NCI-H2107 treated with DMSO at 0.1 percent for 48 hours (cell line): ENCODE measurements around the gene SOX6.
A peak's percentile ranks its signal among the peaks of the same experiment; 100 is the strongest.

Experiments
- DNase-seq: peaks from one replicate; lab custom pipeline; 2025; ENCODE audit not compliant: unreplicated experiment; lab: John Stamatoyannopoulos, UW

SOX6 gene

GRCh38 chr11:16278979-16279378 is 77.4 kb downstream of the SOX6 start:
- no peak for DNase-seq

- DNase-seq, result no peak
Observed at GRCh38 chr11:16278273-16278672, 78.1 kb downstream of the SOX6 start.

- no peak for DNase-seq
Observed at GRCh38 chr11:16276251-16276650, 80.1 kb downstream of the SOX6 start.

GRCh38 chr11:16271258-16271657 is 85.1 kb downstream of the SOX6 start:
- no peak for DNase-seq

GRCh38 chr11:16266021-16266420 is 90.3 kb downstream of the SOX6 start:
- DNase-seq, result no peak

- DNase-seq, result no peak
Observed at GRCh38 chr11:16265022-16265421, 91.3 kb downstream of the SOX6 start.

- DNase-seq, result no peak
Observed at GRCh38 chr11:16262645-16262955, 93.7 kb downstream of the SOX6 start.

GRCh38 chr11:16261836-16262644 is 94.3 kb downstream of the SOX6 start:
- DNase-seq, result no peak

- DNase-seq, result no peak
Observed at GRCh38 chr11:16252373-16252772, 104.0 kb downstream of the SOX6 start.

GRCh38 chr11:16248248-16248647 is 108.1 kb downstream of the SOX6 start:
- no peak for DNase-seq

- no peak for DNase-seq
Observed at GRCh38 chr11:16242806-16243205, 113.5 kb downstream of the SOX6 start.

- DNase-seq, result no peak
Observed at GRCh38 chr11:16240687-16241086, 115.7 kb downstream of the SOX6 start.

GRCh38 chr11:16239141-16240105 is 116.9 kb downstream of the SOX6 start:
- peak; percentile 34 for DNase-seq

- DNase-seq, result peak; percentile 43
Observed at GRCh38 chr11:16226245-16226644, 130.1 kb downstream of the SOX6 start.

GRCh38 chr11:16225623-16226022 is 130.7 kb downstream of the SOX6 start:
- no peak for DNase-seq

GRCh38 chr11:16223558-16223957 is 132.8 kb downstream of the SOX6 start:
- no peak for DNase-seq

- no peak for DNase-seq
Observed at GRCh38 chr11:16217631-16218030, 138.7 kb downstream of the SOX6 start.

- no peak for DNase-seq
Observed at GRCh38 chr11:16216831-16217230, 139.5 kb downstream of the SOX6 start.

GRCh38 chr11:16215352-16215751 is 141.0 kb downstream of the SOX6 start:
- DNase-seq, result no peak

- no peak for DNase-seq
Observed at GRCh38 chr11:16211407-16211806, 144.9 kb downstream of the SOX6 start.

GRCh38 chr11:16204261-16204660 is 152.1 kb downstream of the SOX6 start:
- DNase-seq, result no peak

GRCh38 chr11:16195651-16196050 is 160.7 kb downstream of the SOX6 start:
- no peak for DNase-seq
